ES-I3 (cell line): ENCODE data around the gene PRDM10.
"Not testable (repeated sequence)": the region's sequence is repeated elsewhere in the genome, so short reads cannot be mapped to it uniquely, and the experiment has no call there.

ENCODE experiments used
- H3K36me3 ChIP-seq: 2 replicates; pipeline ENCODE4 v1.6.1; 2013; ENCODE audit warnings: mild to moderate bottlenecking, low read length, control low read depth, moderate library complexity; ENCODE audit not compliant: insufficient read depth
- H3K4me1 ChIP-seq: 2 replicates; pipeline ENCODE4 v1.6.1; 2013; ENCODE audit warnings: mild to moderate bottlenecking, control low read depth, low read length; ENCODE audit not compliant: insufficient read depth
- H3K9ac ChIP-seq: 2 replicates; pipeline ENCODE4 v1.6.1; 2013; ENCODE audit warnings: low read depth, mild to moderate bottlenecking, low read length, moderate library complexity
- H3K9me3 ChIP-seq: 2 replicates; pipeline ENCODE4 v1.6.1; 2013; ENCODE audit warnings: mild to moderate bottlenecking, low read length, moderate library complexity; ENCODE audit not compliant: control insufficient read depth, insufficient read depth

The PRDM10 gene

GRCh38 chr11:129905402-129905801 is 97.2 kb downstream of the PRDM10 start:
- no peaks in the 10 kb centered on the region for H3K9me3 ChIP-seq
- H3K36me3 ChIP-seq, result no peaks in the 10 kb centered on the region; the same call in 1 of the 2 replicates
- H3K9ac ChIP-seq, result no peak overlapping the region
- no peaks in the 10 kb centered on the region; the same call in 1 of the 2 replicates for H3K4me1 ChIP-seq

DNA sequence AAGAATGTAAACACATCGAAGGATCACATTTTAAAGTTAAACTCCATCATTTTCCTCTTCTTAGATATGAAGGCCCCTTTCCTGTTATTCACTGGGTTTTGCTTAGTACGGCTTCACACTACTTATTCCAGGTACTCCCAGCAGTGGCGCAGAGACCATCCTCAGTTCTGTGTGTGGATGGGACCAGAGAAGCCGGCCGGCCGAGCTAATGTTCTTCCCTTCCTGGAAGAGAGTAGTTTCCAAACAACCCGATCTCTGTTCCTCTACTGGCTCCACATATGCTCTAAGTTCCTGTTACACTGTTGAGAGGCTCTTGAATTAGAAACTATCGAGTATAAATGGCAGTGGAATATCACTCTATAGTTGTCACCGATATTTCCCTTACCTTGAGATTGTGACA is 106.6 kb downstream of the PRDM10 start:
- H3K4me1 ChIP-seq, result peaks cover 8% of the 10 kb centered on the region; the same call in 1 of the 2 replicates
- H3K9ac ChIP-seq, result peak overlapping the region; percentile 40
- H3K36me3 ChIP-seq, result peaks cover 3% of the 10 kb centered on the region; the same call in 1 of the 2 replicates
- H3K9me3 ChIP-seq, result no peaks in the 10 kb centered on the region

DNA sequence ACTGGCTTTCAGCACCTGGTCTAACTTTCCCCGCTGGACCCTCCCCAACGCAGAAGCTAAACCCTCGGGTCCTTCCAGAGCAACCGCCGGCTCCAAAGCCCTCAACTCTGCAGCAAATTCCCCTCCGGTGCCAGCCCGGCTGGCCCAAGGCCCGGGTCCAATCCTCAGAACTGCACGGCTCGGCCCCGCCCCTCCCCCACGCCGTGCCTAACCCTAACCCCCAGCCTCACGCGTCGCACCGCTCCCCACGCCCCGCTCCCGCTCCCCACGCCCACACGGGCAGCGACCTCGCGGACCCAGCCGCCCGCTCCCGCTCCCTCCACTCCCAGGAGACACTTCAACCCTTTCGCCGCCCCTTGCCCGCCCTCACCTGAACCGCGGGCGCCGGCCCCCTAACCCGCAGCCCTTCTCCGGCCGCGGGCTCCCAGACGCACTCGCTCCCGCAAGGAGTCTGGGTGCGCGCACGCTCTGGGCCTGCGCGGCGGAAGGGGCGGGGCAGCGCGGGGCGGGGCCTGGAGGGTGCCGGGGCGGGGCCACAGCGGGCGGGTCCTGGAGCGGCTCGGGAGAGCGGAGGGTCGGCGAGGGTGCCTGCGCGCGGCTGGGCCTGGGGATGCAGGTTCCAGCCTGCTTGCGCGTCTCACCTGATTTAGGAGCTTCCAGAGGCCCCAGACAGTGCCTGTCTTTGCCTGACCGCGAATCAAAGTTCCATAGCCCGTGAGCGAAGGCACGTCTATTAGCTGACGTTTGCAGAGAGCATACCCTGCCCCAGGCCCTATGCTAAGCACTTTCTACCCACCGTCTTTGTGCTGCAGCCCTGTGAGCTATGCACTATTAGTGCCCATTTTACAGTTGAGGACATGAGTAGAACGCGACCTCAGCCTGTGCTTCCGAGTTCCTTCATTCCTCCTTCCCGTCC is 107.3 kb downstream of the PRDM10 start, which contains the start of gene NFRKB:
TSS of gene NFRKB (minus strand) at position 453 of the 916 bp plus-strand sequence. CDS start 2,729 bp downstream, outside the sequence.
- Histone ChIP-seq H3K36me3 (peaks cover 3% of the 10 kb centered on the region; the same call in 1 of the 2 replicates), H3K9me3 (no peaks in the 10 kb centered on the region), H3K9ac (peak within 1 kb of the TSS; percentile 71), H3K4me1 (peaks cover 8% of the 10 kb centered on the region; the same call in 1 of the 2 replicates)

DNA sequence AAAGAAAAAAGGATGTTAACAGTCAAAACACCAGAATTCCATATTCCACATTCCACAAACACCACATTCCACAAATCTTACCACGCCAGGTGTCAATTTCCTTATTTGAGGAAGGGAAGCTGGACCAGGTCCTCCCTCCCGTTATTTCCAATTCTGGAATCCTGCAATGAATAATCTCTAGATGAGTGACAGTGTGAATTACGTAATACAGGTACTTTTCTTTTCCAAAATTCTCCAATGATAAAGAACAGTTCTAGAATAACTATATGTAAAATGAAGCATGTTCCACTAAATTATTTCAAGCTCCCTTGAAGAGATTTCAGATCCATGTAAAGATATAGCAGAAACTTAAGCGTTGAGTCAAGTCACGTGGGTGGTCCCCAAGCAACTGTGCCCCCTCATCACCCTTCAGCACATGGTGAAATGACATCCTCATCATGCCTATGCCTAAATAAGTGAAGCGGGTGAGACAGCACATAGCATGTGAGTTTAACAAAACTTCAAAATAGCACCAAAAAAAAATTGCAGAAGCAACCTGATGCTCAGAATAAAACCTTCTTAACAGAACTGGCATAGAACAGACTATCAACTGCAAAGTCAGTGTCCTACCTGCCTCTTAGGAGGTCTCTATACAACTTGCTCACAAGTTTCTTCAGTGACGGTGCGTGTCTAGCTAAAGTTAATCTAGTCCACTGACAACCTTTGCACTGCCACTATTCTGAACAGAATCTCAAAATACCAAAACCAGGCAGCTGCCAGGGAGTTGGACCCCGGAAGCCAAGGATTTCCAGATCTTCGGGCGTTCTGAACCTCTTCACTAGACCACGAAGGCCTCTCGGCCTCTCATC is 108.1 kb downstream of the PRDM10 start:
- H3K9ac ChIP-seq, result peak overlapping the region; percentile 71
- H3K36me3 ChIP-seq, result peaks cover 6% of the 10 kb centered on the region; the same call in 1 of the 2 replicates
- H3K4me1 ChIP-seq, result peaks cover 8% of the 10 kb centered on the region; the same call in 1 of the 2 replicates
- no peaks in the 10 kb centered on the region for H3K9me3 ChIP-seq

DNA sequence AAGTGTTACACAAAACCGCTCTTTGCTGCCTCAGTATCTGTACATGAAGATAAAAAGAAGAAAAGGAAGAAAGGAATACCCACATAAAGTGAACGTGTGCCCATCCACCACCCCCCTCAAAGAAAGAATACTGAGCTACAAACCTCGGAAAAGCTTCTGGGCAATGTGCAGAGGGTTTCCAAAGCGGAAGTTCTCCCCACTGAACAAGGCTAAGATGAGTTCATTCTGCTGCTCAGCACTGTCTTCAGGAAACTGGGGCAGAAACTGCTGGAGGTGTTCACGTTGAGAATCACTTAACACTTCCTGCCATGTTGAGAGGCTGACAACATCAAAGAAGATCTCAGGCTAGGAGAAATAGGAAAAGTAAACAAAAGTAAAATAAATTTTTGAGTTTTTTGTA is 114.2 kb downstream of the PRDM10 start:
- H3K9ac ChIP-seq, result no peak overlapping the region
- H3K36me3 ChIP-seq, result peaks cover 30% of the 10 kb centered on the region
- H3K9me3 ChIP-seq, result no peaks in the 10 kb centered on the region
- no peaks in the 10 kb centered on the region for H3K4me1 ChIP-seq

DNA sequence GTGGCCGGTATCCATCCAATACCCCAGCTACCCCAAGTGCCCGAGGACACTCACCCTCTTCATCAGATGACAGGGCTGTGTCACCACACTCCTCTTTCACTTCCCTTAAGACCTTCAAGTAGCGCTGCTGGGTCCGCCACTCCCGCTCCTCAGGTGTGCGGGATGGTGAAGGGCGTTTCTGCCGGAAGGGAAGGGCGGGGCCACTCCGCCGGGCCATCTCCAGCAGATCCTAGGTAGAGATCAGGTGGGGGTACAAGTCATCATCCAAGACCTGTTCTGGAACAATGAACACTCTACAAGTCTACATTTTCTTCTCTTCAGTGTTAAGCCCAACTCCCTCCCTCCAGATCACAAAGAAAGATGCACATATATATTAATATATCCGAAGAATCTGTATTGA is 117.3 kb downstream of the PRDM10 start:
- Histone ChIP-seq H3K36me3 (peaks cover 40% of the 10 kb centered on the region), H3K4me1 (no peaks in the 10 kb centered on the region), H3K9me3 (no peaks in the 10 kb centered on the region), H3K9ac (no peak overlapping the region)

DNA sequence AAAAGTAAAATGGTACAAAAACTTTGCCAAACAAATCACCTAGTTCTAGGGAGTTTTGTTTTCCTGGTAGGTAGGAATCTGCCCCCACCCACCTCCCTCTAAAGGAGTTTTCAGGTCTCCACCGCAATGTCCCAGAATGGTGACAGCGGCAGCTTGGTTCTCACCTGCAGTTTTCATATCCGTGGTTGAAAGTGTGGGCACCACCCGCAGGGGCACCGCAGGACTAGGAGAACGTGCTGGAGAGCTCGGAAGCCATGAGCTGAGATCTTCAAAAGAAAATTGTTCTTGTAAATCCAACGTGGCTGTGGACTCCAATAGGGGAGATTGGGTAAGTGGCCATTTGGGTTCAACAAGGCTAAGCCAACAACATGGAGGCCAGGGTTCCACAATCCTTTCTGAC is 118.1 kb downstream of the PRDM10 start:
- Histone ChIP-seq H3K9me3 (no peaks in the 10 kb centered on the region), H3K36me3 (peaks cover 34% of the 10 kb centered on the region), H3K9ac (no peak overlapping the region), H3K4me1 (no peaks in the 10 kb centered on the region)

GRCh38 chr11:129881570-129882170 is 121.0 kb downstream of the PRDM10 start:
- H3K36me3 ChIP-seq, result peaks cover 34% of the 10 kb centered on the region
- no peaks in the 10 kb centered on the region for H3K4me1 ChIP-seq
- no peaks in the 10 kb centered on the region for H3K9me3 ChIP-seq
- H3K9ac ChIP-seq, result no peak overlapping the region

DNA sequence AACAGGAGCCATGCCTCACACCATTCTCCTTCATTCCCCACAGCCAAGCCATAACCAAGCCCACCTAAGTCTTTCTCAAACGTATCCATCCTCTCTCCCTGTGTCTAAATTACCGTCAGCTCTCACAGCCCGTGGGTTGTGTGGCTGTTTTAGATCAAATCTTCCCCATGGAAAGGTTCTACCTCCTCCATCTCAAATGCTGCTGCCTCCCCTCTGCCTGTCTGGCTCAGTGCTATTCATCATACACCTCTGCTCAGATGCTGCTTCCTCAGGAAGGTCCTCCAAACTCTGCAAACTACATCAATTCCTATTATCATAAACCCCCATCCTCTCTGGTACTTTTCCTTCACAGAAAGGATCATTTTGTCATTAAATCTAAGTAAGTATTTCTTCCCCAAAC is 122.3 kb downstream of the PRDM10 start:
- Histone ChIP-seq H3K36me3 (peaks cover 38% of the 10 kb centered on the region), H3K9me3 (no peaks in the 10 kb centered on the region)

DNA sequence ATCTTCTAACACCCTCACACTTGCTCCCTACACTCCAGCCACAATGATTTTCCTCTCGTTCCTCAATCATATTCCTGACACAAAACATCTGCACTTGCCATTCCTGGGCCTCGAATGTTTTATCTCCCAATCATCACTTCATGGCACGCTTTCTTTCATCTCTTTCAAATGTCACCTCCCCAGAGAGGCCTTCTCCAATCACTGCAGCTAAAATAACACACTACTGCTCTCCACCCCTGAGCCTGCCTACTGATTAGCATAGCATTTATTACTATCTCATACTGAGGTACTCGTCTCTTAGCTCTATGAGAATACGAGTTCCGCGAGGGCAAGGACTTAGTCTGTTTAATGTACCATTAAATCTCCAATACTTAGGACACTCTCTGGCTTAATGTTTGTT is 130.7 kb downstream of the PRDM10 start:
- Histone ChIP-seq H3K9me3 (no peaks in the 10 kb centered on the region), H3K4me1 (no peaks in the 10 kb centered on the region), H3K9ac (no peak overlapping the region), H3K36me3 (peaks cover 33% of the 10 kb centered on the region)

More for the DNA sequence above, 122.3 kb downstream of the PRDM10 start:
- Histone ChIP-seq H3K4me1 (no peaks in the 10 kb centered on the region), H3K9ac (no peak overlapping the region)

DNA sequence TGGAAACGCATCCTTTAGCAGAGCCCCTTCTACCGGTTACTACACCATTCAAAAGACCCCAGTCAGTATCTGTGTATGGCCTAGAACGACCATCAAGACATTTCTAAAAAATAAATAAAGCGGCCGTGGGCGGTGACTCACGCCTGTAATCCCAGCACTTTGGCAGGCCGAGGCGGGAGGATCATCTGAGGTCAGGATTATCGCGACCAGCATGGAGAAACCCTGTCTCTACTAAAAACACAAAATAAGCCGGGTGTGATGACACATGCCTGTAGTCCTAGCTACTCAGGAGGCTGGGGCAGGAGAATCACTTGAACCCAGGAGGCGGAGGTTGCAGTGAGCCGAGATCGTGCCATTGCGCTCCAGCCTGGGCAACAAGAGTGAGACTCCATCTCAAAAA is 134.0 kb downstream of the PRDM10 start:
- not testable (repeated sequence) for H3K4me1 ChIP-seq, H3K9me3 ChIP-seq, H3K9ac ChIP-seq
- peaks cover 42% of the 10 kb centered on the region for H3K36me3 ChIP-seq

GRCh38 chr11:129866311-129866710 is 136.3 kb downstream of the PRDM10 start:
- Histone ChIP-seq H3K4me1 (peaks cover 5% of the 10 kb centered on the region; the same call in 1 of the 2 replicates), H3K9ac (no peak overlapping the region), H3K36me3 (peaks cover 41% of the 10 kb centered on the region), H3K9me3 (no peaks in the 10 kb centered on the region)

GRCh38 chr11:129865701-129866100 is 136.9 kb downstream of the PRDM10 start:
- Histone ChIP-seq H3K4me1 (peaks cover 5% of the 10 kb centered on the region; the same call in 1 of the 2 replicates), H3K9me3 (no peaks in the 10 kb centered on the region), H3K36me3 (peaks cover 41% of the 10 kb centered on the region), H3K9ac (no peak overlapping the region)

DNA sequence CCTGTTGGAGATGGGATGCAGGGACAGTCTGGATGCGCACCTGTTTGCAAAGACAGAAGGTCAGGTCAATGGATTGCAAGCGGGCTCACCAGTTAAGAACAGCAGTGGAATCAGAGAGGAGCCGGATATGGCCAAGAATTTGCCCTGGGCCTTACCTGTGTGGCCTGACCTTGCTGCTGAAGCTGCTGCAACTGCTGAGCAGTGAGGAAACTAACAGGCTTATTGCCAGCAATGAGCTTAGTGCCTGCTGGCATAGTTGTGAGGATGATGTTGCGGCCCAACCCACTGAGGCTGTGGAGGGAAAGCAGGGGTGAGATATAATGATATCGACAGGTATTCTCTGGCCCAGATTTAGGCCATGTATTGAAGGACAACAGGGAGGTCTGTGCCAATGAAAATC is 137.8 kb downstream of the PRDM10 start:
- Histone ChIP-seq H3K4me1 (peaks cover 5% of the 10 kb centered on the region; the same call in 1 of the 2 replicates), H3K9ac (no peak overlapping the region), H3K36me3 (peaks cover 41% of the 10 kb centered on the region), H3K9me3 (no peaks in the 10 kb centered on the region)
